Neuronal stem cell (in vitro differentiated cells): Measurements from ENCODE around the gene IFNAR2.
"Not testable (repeated sequence)": the region's sequence is repeated elsewhere in the genome, so short reads cannot be mapped to it uniquely, and the experiment has no call there.

Experiments used
- DNase-seq: peaks from one replicate; pipeline ENCODE4 v3.0.0-alpha.2; 2013; ENCODE audit warnings: low spot score
- H2AFZ ChIP-seq: one replicate; pipeline ENCODE4 v1.6.1; 2013; ENCODE audit warnings: mild to moderate bottlenecking, low read length, inconsistent platforms
- H2AK5ac ChIP-seq: 2 replicates; pipeline ENCODE4 v1.6.1; 2013; ENCODE audit warnings: low read depth, mild to moderate bottlenecking, inconsistent platforms, low read length, moderate library complexity, mixed read lengths
- H2BK120ac ChIP-seq: 2 replicates; pipeline ENCODE4 v1.6.1; 2013; ENCODE audit warnings: low read depth, mild to moderate bottlenecking, inconsistent platforms, low read length, moderate library complexity, mixed read lengths
- H2BK12ac ChIP-seq: one replicate; pipeline ENCODE4 v1.6.1; 2013; ENCODE audit warnings: low read length, inconsistent platforms
- H2BK15ac ChIP-seq: 2 replicates; pipeline ENCODE4 v1.6.1; 2013; ENCODE audit warnings: mild to moderate bottlenecking, low read length, inconsistent platforms, mixed read lengths
- H2BK5ac ChIP-seq: one replicate; pipeline ENCODE4 v1.6.1; 2013; ENCODE audit warnings: inconsistent platforms, mild to moderate bottlenecking, low read length, moderate library complexity
- H3K14ac ChIP-seq: one replicate; pipeline ENCODE4 v1.6.1; 2013; ENCODE audit warnings: low read length, inconsistent platforms
- H3K18ac ChIP-seq: 2 replicates; pipeline ENCODE4 v1.6.1; 2013; ENCODE audit warnings: low read length, inconsistent platforms
- H3K23ac ChIP-seq: 2 replicates; pipeline ENCODE4 v1.6.1; 2013; ENCODE audit warnings: low read depth, mild to moderate bottlenecking, mixed read lengths, low read length, inconsistent platforms; ENCODE audit not compliant: poor library complexity
- H3K27ac ChIP-seq: replicated peaks from 3 replicates; pipeline ENCODE4 v1.5.1; 2013; ENCODE audit warnings: low read length, inconsistent platforms
- H3K27me3 ChIP-seq, 3 experiments: 2 replicates each; pipeline ENCODE4 v1.6.1; 2013; ENCODE audit warnings: low read length in 3 of 3, mild to moderate bottlenecking in 2 of 3, inconsistent platforms in 1 of 3, low read depth in 1 of 3, mixed read lengths in 1 of 3, moderate library complexity in 1 of 3; ENCODE audit not compliant: control insufficient read depth in 3 of 3, insufficient read depth in 3 of 3
- H3K36me3 ChIP-seq, 2 donors: replicated peaks in 1 of 2; 2 replicates each; pipeline ENCODE4 v1.6.1; 2013; ENCODE audit warnings: low read length in 2 of 2; ENCODE audit not compliant: control insufficient read depth in 2 of 2, insufficient read depth in 2 of 2
- H3K4ac ChIP-seq: 2 replicates; pipeline ENCODE4 v1.6.1; 2013; ENCODE audit warnings: inconsistent platforms, mild to moderate bottlenecking, low read length, moderate library complexity
- H3K4me1 ChIP-seq, 2 donors: 1 replicate in 1 of 2; 2 replicates in 1 of 2; pipeline ENCODE4 v1.6.1; 2013; ENCODE audit warnings: low read length in 2 of 2, low read depth in 1 of 2; ENCODE audit not compliant: control insufficient read depth in 2 of 2, insufficient read depth in 1 of 2
- H3K4me2 ChIP-seq: one replicate; pipeline ENCODE4 v1.6.1; 2013; ENCODE audit warnings: mild to moderate bottlenecking, low read length, inconsistent platforms; ENCODE audit not compliant: insufficient read depth, poor library complexity, severe bottlenecking
- H3K4me3 ChIP-seq, 2 donors: 2 replicates each; pipeline ENCODE4 v1.5.1; 2013; ENCODE audit warnings: low read length in 2 of 2, mild to moderate bottlenecking in 2 of 2, inconsistent platforms in 1 of 2, moderate library complexity in 1 of 2
- H3K79me1 ChIP-seq: one replicate; pipeline ENCODE4 v1.6.1; 2013; ENCODE audit warnings: low read depth, mild to moderate bottlenecking, inconsistent platforms, low read length, moderate library complexity
- H3K9ac ChIP-seq: one replicate; pipeline ENCODE4 v1.6.1; 2013; ENCODE audit warnings: mild to moderate bottlenecking, low read depth, low read length, inconsistent platforms; ENCODE audit not compliant: poor library complexity
- H3K9me3 ChIP-seq, 2 donors: replicated peaks in 1 of 2; 2 replicates each; pipeline versions ENCODE3 to v1.6.1; 2013; ENCODE audit warnings: low read length in 2 of 2, mild to moderate bottlenecking in 2 of 2, inconsistent platforms in 1 of 2, low read depth in 1 of 2, mixed read lengths in 1 of 2, moderate library complexity in 1 of 2; ENCODE audit not compliant: control insufficient read depth in 2 of 2, insufficient read depth in 1 of 2
- H4K8ac ChIP-seq: one replicate; pipeline ENCODE4 v1.6.1; 2013; ENCODE audit warnings: low read depth, mild to moderate bottlenecking, inconsistent platforms, low read length, moderate library complexity
- H4K91ac ChIP-seq: one replicate; pipeline ENCODE4 v1.6.1; 2013; ENCODE audit warnings: low read length, low read depth, mild to moderate bottlenecking, inconsistent platforms; ENCODE audit not compliant: poor library complexity
- WGBS, 2 donors: extraction: QIAGEN DNeasy Blood & Tissue Kit; methylation state at CpG; one replicate each; pipeline ENCODE4 v1.1.7; 2013; ENCODE audit warnings: missing lambda C conversion rate in 2 of 2, mixed read lengths in 1 of 2; ENCODE audit not compliant: insufficient read length in 2 of 2, insufficient replicate concordance in 1 of 2; ENCODE audit errors: extremely low coverage in 2 of 2; 5-methylcytosine and 5-hydroxymethylcytosine counted together

Gene IFNAR2

DNA sequence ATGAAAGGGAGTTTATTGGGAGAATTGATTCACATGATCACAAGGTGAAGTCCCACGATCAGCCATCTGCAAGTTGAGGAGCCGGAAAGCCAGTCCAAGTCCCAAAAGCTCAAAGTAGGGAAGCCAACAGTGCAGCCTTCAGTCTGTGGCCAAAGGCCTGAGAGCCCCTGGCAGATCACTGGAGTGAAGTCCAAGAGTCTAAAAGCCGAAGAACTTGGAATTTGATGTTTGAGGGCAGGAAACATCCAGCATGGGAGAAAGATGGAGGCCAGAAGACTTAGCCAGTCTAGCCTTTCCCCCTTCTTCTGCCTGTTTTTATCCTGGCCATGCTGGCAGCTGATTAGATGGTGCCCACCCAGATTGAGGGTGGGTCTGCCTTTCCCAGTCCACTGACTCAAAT, 4.4 kb upstream of the IFNAR2 start:
- not testable (repeated sequence) for H2BK5ac ChIP-seq, H2AK5ac ChIP-seq
- WGBS, 2 donors, result no CpG with 5 or more reads among the region's 3 CpGs

DNA sequence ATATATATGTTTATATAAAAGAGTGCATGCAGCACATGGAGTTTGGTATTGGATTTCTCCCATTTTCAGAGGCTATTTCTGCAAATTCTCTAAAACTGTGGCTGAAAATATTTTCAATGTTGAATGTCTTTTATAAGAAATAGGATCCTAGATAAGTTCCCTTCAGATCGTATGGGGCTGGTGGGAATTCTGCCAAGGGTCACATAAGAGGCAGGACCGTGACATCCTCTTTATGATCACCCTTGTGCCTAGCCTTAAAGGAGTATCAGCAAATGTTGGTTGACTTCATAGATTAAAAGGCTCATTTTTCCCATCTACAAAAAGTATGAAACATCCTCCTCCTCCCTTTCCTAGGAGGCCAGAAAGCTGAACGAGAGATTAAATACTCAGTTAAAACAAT, 1.3 kb upstream of the IFNAR2 start:
- H3K4me2 ChIP-seq, result no peak overlapping the region
- peaks cover 2 to 5% of the 10 kb centered on the region in 2 donors for H3K4me1 ChIP-seq
- no peak overlapping the region for H3K4ac ChIP-seq
- H3K18ac ChIP-seq, result no peak overlapping the region
- no peak overlapping the region for H4K8ac ChIP-seq
- peaks cover 0 to 4% of the 10 kb centered on the region in 2 donors for H3K36me3 ChIP-seq
- H3K9ac ChIP-seq, result no peak overlapping the region
- H3K9me3 ChIP-seq, result no peaks in the 10 kb centered on the region
- no CpG with 5 or more reads among the region's 3 CpGs for WGBS, 2 donors
- H3K4me3 ChIP-seq, result no peak overlapping the region
- no peak overlapping the region for H2AFZ ChIP-seq
- H2BK120ac ChIP-seq, result no peak overlapping the region
- no peak for DNase-seq
- no peak overlapping the region for H2BK12ac ChIP-seq
- H2BK15ac ChIP-seq, result no peak overlapping the region
- H3K27me3 ChIP-seq, result peaks cover 0 to 11% (median 2%) of the 10 kb centered on the region in 3 experiments
- H3K79me1 ChIP-seq, result peaks cover 4% of the 10 kb centered on the region
- H4K91ac ChIP-seq, result no peak overlapping the region
- no peak overlapping the region for H2AK5ac ChIP-seq
- H3K27ac ChIP-seq, result no peak overlapping the region
- no peak overlapping the region for H2BK5ac ChIP-seq
- H3K23ac ChIP-seq, result no peak overlapping the region
- H3K14ac ChIP-seq, result no peak overlapping the region

More for the DNA sequence above, 4.4 kb upstream of the IFNAR2 start:
- H3K27ac ChIP-seq, H3K23ac ChIP-seq, H3K79me1 ChIP-seq, H3K4me3 ChIP-seq, H2BK12ac ChIP-seq, H3K36me3 ChIP-seq, H2AFZ ChIP-seq, DNase-seq, H3K9ac ChIP-seq, H3K14ac ChIP-seq, H3K4me1 ChIP-seq, H3K18ac ChIP-seq, H2BK15ac ChIP-seq, H3K4ac ChIP-seq, H2BK120ac ChIP-seq, H4K8ac ChIP-seq, H3K4me2 ChIP-seq, H4K91ac ChIP-seq, H3K9me3 ChIP-seq: not testable (repeated sequence)
- H3K27me3 ChIP-seq, result peaks cover 0 to 11% (median 2%) of the 10 kb centered on the region in 3 experiments

DNA sequence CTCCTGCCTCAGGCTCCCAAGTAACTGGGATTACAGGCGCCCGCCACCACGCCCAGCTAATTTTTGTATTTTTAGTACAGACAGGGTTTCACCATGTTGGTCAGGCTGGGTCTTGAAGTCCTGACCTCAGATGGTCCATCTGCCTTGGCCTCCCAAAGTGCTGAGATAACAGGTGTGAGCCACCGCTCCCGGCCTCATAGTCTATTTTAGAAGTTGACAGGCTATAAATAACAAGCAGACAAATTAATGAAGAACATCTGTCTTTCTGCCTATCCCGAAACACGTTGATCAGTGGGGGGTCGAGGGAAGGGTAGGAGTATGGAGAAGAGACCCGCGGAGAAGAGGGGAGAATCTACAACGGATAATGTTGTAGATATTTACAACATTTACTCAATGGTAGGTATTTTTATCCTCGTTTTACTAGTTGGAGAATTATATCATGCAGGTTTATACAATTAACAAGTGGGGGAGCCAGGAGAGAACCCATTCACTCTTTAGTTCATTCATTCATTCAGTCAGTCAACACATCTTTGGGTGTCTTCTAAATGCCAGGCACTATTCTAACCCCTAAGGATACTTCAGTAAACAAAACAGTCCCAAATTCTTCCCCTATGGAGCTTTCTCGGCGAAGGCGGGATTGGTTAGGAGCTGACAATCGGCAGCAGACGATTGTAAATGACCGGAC, 497 bp upstream of the IFNAR2 start:
- Histone ChIP-seq H3K79me1 (peaks cover 4% of the 10 kb centered on the region), H3K27ac (no peak overlapping the region), H3K36me3 (peaks cover 0 to 4% of the 10 kb centered on the region in 2 donors), H3K4me3 (peak overlapping the region; percentile 70 to 84), H2BK12ac (no peak overlapping the region), H2AK5ac (no peak overlapping the region), H3K23ac (no peak overlapping the region), H3K4ac (no peak overlapping the region), H2BK120ac (no peak overlapping the region), H2BK15ac (no peak overlapping the region), H3K18ac (no peak overlapping the region), H4K8ac (no peak overlapping the region), H3K9me3 (no peaks in the 10 kb centered on the region), H2AFZ (peak overlapping the region; percentile 99), H3K4me1 (peaks cover 2 to 5% of the 10 kb centered on the region in 2 donors), H2BK5ac (no peak overlapping the region), H3K27me3 (peaks cover 0 to 11% (median 2%) of the 10 kb centered on the region in 3 experiments), H3K4me2 (peak overlapping the region; percentile 60), H3K14ac (no peak overlapping the region), H4K91ac (no peak overlapping the region), H3K9ac (no peak overlapping the region)
- DNase-seq, result no peak
- no CpG with 5 or more reads among the region's 18 CpGs for WGBS, 2 donors

DNA sequence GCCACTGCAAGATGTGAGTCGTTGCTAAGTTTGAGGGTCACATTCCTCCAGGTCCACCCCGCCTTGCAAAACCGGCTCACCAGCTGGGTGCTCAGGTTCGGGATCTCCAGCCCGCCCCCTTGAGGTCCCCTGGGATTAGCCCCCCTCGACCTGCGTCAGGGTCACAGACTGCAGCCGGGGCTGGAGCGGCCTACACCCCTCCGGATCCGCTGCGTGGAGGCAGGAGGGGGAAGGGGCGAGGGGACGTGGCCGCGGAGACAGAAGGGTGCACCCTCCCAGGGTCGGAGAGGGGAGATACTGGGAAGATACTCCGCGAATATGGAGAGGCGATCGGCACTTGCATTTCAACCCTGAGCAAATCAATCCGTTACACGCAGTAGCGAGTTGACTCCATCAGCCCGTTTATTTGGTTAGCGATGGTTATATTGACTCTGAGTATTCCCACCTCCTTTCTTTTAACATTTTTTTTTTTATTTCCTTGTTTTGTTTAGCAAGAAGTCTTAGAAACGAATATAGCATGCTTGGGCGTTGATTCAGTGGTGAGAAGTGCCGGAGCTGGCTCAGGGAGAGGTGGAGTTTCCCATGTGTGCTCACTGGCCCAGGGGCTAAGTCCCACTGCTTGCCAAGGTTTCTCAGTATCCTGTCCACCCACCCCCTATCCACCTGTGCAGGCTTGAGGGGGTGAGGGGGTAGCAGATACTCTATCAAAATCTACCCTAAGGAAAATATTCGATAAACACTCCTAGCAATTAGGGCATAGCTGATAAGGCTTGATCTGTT, 997 bp downstream of the IFNAR2 start:
- Histone ChIP-seq H3K79me1 (peaks cover 4% of the 10 kb centered on the region), H2AFZ (peak overlapping the region; percentile 99), H2BK12ac (no peak overlapping the region), H3K14ac (peak overlapping the region; percentile 59), H3K9ac (peak overlapping the region; percentile 90), H4K91ac (no peak overlapping the region), H3K4me2 (peak overlapping the region; percentile 72), H3K18ac (peak overlapping the region; percentile 98), H2BK120ac (no peak overlapping the region), H3K4ac (no peak overlapping the region), H2AK5ac (peak overlapping the region; percentile 15), H2BK5ac (peak overlapping the region; percentile 85), H3K9me3 (no peaks in the 10 kb centered on the region), H3K23ac (peak overlapping the region; percentile 94), H3K27ac (peak overlapping the region; percentile 89), H3K27me3 (peaks cover 0 to 11% (median 2%) of the 10 kb centered on the region in 3 experiments), H4K8ac (peak overlapping the region; percentile 23), H2BK15ac (no peak overlapping the region), H3K4me3 (peak overlapping the region; percentile 84 to 100), H3K4me1 (peaks cover 2 to 5% of the 10 kb centered on the region in 2 donors), H3K36me3 (peaks cover 0 to 11% of the 10 kb centered on the region in 2 donors)
- DNase-seq, result peak; percentile 56
- WGBS, 2 donors, result no CpG with 5 or more reads among the region's 30 CpGs
